ENCODE data around the gene PLCD1. TPM values are rescaled to one million over a fixed set of nuclear protein-coding genes. Genes with fewer than 3 reads are reported as not detected.

The PLCD1 gene
- total and polyA plus RNA-seq, 2 of the 13 experiments (the other 11 are each of a cell fraction or from before 2014, with no cell fraction given): 10.1 to 12.4 TPM

DNA sequence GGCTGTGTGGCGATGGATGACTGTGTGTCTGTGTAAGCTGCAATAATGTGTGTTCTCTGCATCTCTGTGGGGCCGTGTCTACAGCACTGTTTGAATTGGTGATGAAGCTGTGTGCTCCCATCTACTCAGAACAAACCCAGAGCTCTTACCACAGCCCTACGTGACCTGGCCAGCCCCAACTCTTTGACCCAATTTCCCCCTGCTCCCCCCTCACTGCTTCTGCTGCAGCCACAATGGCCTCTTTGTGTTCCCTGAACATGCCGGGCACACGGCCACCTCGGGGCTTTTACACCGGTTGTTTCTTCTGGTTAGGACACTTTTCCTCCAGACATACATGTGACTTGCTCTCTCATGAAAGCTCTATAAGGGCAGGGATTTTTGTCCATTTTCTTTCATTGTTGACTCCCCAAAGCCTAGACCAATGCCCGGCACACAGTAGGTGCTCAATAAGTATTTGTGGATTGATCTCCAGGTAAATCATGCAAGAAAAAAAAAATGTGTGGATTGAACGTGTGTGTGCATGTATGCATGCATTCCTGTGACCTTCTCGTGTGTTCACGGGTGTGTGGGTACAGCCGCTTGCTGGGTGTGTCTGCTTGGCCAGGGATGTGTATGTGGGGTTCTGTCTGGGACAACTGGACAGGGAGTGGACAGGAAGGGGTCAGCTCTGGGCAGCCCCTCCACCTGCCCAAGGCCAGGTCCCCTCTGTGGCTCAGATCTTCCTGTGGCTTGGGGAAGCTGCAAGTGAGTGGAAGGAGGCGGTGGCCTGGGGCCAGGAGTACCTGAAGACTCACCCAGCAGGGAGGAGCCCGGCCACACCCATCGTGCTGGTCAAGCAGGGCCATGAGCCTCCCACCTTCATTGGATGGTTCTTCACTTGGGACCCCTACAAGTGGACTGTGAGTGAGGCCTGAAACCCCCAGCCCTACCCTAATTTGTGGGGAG is 24.1 kb downstream of the PLCD1 start (continued):
- TF ChIP-seq ISL2 (CRISPR knock-in tag; IDR thresholded peaks at IDR 0.05): peak; percentile 60; the same call in 1 of the 2 replicates
- no peak for TF ChIP-seq ZBTB1 (CRISPR knock-in tag; IDR thresholded peaks at IDR 0.05; ENCODE audit: borderline replicate concordance)
- no peak for TF ChIP-seq ZNF660 (CRISPR knock-in tag; IDR thresholded peaks at IDR 0.05; ENCODE audit: borderline replicate concordance, low read depth)
- 0 out of 2 replicates have a peak, but pooled peaks have one; percentile 26 for TF ChIP-seq ZNF343 (CRISPR knock-in tag; IDR thresholded peaks at IDR 0.05)
- TF ChIP-seq LCORL (IDR thresholded peaks at IDR 0.05): no peak
- peak; percentile 83; the same call in 1 of the 2 replicates for TF ChIP-seq LCORL (CRISPR knock-in tag; IDR thresholded peaks at IDR 0.05)
- peak; percentile 32; the same call in 1 of the 2 replicates for TF ChIP-seq ZNF83 (CRISPR knock-in tag; IDR thresholded peaks at IDR 0.05; ENCODE audit: borderline replicate concordance)
- TF ChIP-seq MXI1 (IDR thresholded peaks at IDR 0.05; ENCODE audit: borderline replicate concordance, low read depth, low read length): peak; percentile 74; the same call in 1 of the 3 replicates
- no peak for TF ChIP-seq RBAK (CRISPR knock-in tag; IDR thresholded peaks at IDR 0.05)
- TF ChIP-seq SNAPC2 (CRISPR knock-in tag; IDR thresholded peaks at IDR 0.05): no peak
- TF ChIP-seq ZNF747 (CRISPR knock-in tag; IDR thresholded peaks at IDR 0.05; ENCODE audit: borderline replicate concordance): no peak
- TF ChIP-seq HHEX (CRISPR knock-in tag; IDR thresholded peaks at IDR 0.05): no peak
- TF ChIP-seq ZBTB7B (CRISPR knock-in tag; IDR thresholded peaks at IDR 0.05): peak; percentile 12; the same call in 1 of the 2 replicates
- TF ChIP-seq ZNF143 (CRISPR knock-in tag; IDR thresholded peaks at IDR 0.05): peak; percentile 34
- TF ChIP-seq, protein P1, sequence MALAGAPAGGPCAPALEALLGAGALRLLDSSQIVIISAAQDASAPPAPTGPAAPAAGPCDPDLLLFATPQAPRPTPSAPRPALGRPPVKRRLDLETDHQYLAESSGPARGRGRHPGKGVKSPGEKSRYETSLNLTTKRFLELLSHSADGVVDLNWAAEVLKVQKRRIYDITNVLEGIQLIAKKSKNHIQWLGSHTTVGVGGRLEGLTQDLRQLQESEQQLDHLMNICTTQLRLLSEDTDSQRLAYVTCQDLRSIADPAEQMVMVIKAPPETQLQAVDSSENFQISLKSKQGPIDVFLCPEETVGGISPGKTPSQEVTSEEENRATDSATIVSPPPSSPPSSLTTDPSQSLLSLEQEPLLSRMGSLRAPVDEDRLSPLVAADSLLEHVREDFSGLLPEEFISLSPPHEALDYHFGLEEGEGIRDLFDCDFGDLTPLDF (CRISPR knock-in tag; IDR thresholded peaks at IDR 0.05): no peak
- TF ChIP-seq SRSF1 (optimal IDR thresholded peaks at IDR 0.05; ENCODE audit: low read depth, low read length): no peak
- peak; percentile 96 for TF ChIP-seq RXRB (CRISPR knock-in tag; IDR thresholded peaks at IDR 0.05; ENCODE audit: borderline replicate concordance)
- 0 out of 2 replicates have a peak, but pooled peaks have one; percentile 30 for TF ChIP-seq ZNF709 (CRISPR knock-in tag; IDR thresholded peaks at IDR 0.05)
- 0 out of 2 replicates have a peak, but pooled peaks have one; percentile 9 for TF ChIP-seq POGZ (CRISPR knock-in tag; IDR thresholded peaks at IDR 0.05)
- peak; percentile 32; the same call in 1 of the 2 replicates for TF ChIP-seq DRAP1 (CRISPR knock-in tag; IDR thresholded peaks at IDR 0.05)
- no peak for TF ChIP-seq FOXM1 (CRISPR knock-in tag; IDR thresholded peaks at IDR 0.05)
- TF ChIP-seq ARID2 (CRISPR knock-in tag; IDR thresholded peaks at IDR 0.05; ENCODE audit: borderline replicate concordance): no peak
- TF ChIP-seq EP300 (IDR thresholded peaks at IDR 0.05; ENCODE audit: low read depth in 2 of 2, low read length in 2 of 2): peak in 1 of 2 experiments; percentile 59; a peak in 3 of 4 replicates
- TF ChIP-seq EP300 (CRISPR knock-in tag; IDR thresholded peaks at IDR 0.05; ENCODE audit: borderline replicate concordance): no peak
- TF ChIP-seq ZNF12 (CRISPR knock-in tag; IDR thresholded peaks at IDR 0.05): peak; percentile 78; the same call in 1 of the 2 replicates
- TF ChIP-seq, protein P2, sequence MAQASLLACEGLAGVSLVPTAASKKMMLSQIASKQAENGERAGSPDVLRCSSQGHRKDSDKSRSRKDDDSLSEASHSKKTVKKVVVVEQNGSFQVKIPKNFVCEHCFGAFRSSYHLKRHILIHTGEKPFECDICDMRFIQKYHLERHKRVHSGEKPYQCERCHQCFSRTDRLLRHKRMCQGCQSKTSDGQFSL (CRISPR knock-in tag; IDR thresholded peaks at IDR 0.05): peak; percentile 23; the same call in 1 of the 2 replicates
- no peak for TF ChIP-seq ZNF556 (CRISPR knock-in tag; IDR thresholded peaks at IDR 0.05; ENCODE audit: borderline replicate concordance)
- TF ChIP-seq, protein P3, sequence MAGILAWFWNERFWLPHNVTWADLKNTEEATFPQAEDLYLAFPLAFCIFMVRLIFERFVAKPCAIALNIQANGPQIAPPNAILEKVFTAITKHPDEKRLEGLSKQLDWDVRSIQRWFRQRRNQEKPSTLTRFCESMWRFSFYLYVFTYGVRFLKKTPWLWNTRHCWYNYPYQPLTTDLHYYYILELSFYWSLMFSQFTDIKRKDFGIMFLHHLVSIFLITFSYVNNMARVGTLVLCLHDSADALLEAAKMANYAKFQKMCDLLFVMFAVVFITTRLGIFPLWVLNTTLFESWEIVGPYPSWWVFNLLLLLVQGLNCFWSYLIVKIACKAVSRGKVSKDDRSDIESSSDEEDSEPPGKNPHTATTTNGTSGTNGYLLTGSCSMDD (CRISPR knock-in tag; IDR thresholded peaks at IDR 0.05): no peak
- TF ChIP-seq STAG1 (CRISPR knock-in tag; IDR thresholded peaks at IDR 0.05): no peak

Data from HepG2 (cell line).